ENCODE measurements around the gene CBFA2T2.
"Not testable (repeated sequence)": the region's sequence is repeated elsewhere in the genome, so short reads cannot be mapped to it uniquely, and the experiment has no call there.

CBFA2T2 gene

DNA sequence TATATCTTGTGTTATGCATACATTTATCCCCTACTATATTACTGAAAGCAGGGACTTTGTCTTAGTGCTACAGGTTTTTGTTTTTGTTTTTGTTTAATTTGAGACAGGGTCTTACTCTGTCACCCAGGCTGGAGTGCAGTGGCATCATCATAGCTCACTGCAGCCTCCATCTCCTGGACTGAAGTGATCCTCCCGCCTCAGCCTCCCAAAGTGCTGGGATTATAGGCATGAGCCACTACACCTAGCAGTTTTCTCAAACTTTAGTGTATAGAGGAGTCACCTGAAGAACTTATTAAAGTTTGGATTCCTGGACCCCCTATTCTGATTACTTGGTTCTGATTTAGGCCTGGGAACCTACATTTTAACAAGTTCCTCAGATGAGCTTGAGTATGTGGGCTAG, 51.9 kb downstream of the CBFA2T2 start:
- in situ Hi-C loops (cut with HindIII; ENCODE audit: low sequenced_read_pairs) = no loop called here

DNA sequence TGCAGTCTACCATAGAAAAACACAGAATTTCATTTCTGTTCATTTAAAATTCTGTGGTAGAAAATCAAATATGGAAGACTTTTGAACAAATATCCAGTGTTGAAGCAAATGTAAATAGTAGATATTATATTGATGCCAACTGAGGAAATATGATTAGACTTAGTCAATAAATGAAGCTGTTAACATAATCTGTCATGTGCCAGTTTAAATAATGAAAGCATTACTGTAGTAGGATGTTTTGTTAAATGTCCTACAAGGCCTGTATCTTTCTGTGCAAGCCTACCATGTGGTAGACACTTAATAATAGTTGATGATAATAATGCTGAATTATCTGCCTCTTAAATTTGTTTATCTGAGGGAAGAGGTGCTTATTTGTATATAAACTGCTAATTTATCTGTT, 55.9 kb downstream of the CBFA2T2 start:
- in situ Hi-C loops (cut with HindIII; ENCODE audit: low sequenced_read_pairs) = no loop called here

DNA sequence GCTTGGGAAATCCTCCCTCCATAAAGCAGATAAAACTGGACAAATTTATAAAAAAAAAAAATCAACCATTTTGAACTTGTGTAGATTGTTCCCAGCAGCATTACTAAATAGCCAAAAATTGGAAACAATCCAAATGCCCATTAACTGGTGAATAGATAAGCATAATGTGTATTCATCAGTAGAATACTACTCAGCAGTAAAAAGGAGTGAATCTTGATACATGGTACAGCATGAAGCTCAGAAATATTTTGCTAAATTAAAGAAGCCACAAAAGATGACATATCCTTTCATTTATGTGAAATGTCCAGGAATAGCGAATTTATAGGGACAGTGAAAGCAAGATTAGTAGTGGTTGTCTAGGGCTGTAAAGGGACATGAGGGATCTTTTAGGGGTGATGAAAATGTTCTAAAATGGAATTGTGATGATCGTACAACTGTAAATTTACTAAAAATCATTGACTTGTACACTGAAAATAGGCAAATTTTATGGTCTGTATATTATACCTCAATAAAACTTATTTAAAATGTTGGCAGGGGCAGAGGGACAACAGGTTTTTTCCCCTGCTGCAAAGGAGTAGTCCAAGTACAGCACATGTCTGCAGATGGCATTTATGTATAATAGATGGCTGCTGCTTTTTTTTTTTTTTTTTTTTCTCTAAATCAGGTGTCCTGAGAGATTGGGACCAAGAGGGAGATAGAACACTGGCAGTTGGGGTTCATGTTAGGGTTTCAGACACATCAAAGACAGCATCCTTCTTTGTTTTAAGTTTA, 59.5 kb downstream of the CBFA2T2 start:
- in situ Hi-C loops (cut with HindIII; ENCODE audit: low sequenced_read_pairs) = no loop called here

DNA sequence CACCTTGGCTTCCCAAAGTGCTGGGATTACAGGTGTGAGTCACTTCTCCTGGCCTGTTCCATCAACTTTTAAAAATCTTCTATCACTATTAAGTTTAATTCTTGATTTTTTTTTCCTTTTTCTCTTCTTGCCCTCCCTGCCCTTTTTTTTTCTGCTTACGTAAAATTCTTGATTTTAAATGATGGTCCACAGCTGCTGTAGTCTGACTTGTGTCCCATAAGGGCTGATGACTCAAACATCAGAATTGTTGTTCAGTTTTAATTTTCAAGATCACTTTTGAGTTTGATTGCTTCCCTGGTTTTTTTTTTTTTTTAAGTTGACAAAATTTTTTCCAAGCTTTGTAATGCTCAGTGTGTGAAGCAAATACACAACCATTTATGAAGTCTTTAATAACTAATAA, 61.9 kb downstream of the CBFA2T2 start:
- in situ Hi-C loops (cut with HindIII; ENCODE audit: low sequenced_read_pairs) = no loop called here

DNA sequence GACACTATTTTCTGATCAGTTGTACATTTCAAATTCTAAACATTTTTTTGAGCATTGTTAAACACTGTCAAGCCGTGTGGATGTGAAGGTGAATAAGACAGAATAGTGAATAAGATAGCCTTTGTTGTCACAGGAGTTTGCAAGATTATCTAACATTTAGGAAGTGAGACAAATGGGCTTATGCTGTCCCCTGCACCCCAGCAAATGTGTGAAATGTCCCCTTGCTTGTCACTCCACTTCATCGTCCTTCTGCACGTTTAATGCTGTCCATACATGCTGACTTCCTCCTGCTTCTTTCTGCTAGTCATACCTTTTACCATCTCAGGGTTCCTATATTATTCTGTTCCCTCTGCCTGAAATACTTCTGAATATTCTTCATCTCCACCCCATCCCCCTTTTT, 62.6 kb downstream of the CBFA2T2 start:
- in situ Hi-C loops (cut with HindIII; ENCODE audit: low sequenced_read_pairs) = no loop called here

DNA sequence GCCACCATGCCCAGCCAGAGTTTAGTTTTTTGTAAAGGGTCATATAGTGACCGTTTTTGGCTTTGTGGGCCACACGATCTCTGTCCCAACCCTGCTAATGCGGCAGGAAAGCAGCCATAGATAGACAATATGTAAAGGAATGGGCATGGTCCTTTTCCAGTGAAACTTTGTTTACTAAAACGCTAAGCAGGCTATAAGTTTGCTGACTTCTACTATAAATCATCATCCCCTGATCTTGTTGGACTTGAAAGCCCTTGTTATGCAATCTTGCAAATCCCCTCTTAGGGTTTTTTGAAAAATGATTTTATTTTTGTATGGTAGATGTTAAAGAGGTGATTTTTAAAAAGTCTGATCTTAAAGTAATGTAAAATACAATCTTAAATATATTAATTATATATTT, 63.6 kb downstream of the CBFA2T2 start:
- in situ Hi-C loops (cut with HindIII; ENCODE audit: low sequenced_read_pairs) = no loop called here

DNA sequence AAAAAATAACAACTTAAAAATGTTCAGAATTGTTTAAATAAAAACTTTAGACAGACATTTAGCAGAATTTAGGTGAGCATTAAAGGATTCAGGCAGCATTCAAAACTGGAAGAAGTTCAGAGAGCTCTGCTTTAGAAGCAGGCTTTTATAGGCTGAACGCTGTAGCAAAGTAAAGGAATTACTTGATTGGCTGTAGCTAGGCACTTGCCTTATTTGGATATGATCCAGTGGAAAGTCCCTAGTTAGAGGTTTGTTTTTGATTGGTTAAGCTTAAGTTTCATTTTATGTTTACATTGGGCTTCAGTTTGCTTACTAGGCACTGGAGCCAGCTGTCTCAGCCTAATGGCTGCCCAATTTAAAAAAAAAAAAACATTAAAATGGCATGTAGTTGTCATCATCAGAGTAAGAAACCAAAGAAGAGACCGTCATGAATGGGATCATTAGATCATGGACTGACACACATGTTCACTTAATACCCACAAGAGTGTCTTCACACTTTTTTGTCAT, 65.1 kb downstream of the CBFA2T2 start:
- in situ Hi-C loops (cut with HindIII; ENCODE audit: low sequenced_read_pairs) = no loop called here

DNA sequence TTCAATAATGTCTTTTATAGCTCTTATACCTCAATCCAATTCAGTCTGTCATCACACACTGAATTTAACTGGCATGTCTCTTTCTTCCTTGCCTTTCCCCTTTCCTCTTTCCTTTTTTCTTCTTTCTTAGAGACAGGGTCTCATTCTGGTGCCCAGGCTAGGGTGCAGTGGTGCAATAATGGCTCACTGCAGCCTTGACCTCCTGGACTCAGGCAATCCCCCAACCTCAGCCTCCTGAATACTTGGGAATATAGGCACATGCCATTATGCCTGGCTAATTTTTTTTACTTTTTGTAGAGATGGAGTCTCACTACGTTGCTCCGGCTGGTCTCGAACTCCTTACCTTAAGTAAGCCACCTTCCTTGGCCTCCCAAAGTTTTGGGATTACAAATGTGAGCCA, 65.9 kb downstream of the CBFA2T2 start:
- in situ Hi-C loops (cut with HindIII; ENCODE audit: low sequenced_read_pairs) = no loop called here

DNA sequence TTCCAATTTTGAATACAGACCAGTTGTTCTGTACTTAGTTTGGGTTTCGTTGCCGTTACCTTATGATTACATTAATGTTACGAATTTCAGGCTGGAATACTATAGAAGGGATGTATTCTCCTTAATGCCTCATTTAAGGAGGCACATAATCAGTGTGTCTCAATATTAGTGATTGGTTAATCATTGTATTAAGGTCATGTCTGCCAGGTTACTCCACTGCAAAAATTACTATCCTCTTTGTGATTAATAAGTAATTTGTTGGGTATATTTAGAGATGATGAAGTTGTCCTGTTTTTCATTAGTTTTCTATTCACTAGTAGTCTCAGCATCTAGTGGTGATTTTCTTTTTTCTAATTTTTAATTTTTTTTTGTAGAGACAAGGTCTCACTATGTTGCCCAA, 66.3 kb downstream of the CBFA2T2 start:
- in situ Hi-C loops (cut with HindIII; ENCODE audit: low sequenced_read_pairs) = no loop called here

DNA sequence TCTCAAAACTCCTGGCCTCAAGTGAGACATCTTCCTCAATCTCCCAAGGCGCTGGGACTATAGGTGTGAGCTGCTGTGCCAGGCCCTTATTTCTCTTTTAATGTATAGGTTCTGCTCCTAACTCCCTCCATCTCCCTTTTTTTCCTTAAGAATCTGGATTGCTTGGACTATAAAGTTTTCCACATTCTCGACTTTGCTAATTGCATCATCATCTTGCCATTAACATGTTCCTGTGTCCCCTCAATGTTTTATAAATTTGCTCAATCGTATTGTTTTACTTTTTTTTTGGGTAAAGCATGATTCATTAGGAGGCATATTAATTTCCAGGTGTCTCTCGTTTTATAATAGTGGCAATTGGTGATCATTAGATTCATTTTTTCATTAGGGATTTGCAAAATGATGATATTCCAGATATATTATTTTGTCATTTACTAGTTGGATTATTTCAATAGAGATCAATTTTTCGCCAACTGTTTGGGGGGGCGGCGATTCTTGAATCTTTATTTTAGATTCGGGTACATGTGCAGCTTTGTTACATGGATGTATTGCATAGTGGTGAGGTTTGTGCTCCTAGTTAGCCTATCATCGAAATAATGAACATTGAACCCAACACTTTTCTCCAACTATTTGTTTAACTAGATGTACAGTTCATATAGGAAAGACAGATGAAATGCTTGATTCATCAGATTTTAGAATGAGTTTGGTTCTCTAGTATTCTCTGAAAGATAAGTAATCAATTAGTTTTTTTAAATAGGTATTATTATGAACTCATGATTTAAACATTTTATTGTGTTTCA, 68.7 kb downstream of the CBFA2T2 start:
- in situ Hi-C loops (cut with HindIII; ENCODE audit: low sequenced_read_pairs) = no loop called here

DNA sequence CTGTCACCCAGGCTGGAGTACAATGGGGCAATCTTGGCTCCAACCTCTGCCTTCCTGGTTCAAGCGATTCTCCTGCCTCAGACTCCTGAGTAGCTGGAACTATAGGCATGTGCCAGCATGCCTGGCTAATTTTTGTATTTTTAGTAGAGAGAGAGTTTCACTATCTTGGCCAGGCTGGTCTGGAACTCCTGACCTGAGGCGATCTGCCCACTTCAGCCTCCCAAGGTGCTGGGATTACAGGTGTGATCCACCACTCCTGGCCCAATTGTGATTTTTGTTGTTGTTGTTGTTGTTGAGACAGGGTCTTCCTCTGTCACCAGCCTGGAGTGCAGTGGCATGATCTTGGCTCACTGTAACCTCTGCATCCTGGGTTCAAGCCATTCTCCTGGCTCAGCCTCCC, 69.3 kb downstream of the CBFA2T2 start:
- in situ Hi-C loops (cut with HindIII; ENCODE audit: low sequenced_read_pairs) = no loop called here

DNA sequence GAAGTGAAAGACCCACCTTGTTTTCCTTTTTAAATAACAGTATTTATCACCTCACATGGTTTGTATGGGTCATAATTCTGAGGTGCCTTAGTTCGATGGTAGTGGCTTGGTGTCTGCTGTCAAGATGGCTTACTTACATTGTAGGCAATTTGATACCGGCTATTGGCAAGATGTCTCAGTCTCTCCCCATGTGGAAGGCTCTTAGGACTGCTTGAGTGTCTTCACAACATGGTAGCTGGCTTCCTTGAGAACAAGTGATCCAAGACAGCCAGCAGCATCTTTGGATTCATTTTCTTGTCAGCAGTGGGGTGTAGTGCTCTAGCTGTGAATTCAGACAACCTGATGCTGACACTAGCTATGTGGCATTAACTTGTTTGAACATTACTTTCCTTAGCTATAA, 70.1 kb downstream of the CBFA2T2 start:
- in situ Hi-C loops (cut with HindIII; ENCODE audit: low sequenced_read_pairs) = no loop called here

DNA sequence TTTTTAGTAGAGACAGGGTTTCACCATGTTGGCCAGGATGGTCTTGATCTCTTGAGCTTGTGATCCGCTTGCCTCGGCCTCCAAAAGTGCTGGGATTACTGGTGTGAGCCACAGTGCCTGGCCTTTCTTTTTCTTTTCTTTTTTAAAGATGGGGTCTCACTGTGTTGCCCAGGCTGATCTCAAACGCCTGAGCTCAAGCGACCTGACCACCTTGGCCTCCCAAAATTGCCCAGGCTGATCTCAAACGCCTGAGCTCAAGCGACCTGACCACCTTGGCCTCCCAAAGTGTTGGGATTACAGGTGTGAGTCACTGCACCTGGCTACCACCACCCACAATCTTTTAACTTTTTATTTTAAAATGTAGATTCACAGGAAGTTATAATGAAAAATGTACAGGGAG, 71.2 kb downstream of the CBFA2T2 start:
- in situ Hi-C loops (cut with HindIII; ENCODE audit: low sequenced_read_pairs) = not testable (repeated sequence)

DNA sequence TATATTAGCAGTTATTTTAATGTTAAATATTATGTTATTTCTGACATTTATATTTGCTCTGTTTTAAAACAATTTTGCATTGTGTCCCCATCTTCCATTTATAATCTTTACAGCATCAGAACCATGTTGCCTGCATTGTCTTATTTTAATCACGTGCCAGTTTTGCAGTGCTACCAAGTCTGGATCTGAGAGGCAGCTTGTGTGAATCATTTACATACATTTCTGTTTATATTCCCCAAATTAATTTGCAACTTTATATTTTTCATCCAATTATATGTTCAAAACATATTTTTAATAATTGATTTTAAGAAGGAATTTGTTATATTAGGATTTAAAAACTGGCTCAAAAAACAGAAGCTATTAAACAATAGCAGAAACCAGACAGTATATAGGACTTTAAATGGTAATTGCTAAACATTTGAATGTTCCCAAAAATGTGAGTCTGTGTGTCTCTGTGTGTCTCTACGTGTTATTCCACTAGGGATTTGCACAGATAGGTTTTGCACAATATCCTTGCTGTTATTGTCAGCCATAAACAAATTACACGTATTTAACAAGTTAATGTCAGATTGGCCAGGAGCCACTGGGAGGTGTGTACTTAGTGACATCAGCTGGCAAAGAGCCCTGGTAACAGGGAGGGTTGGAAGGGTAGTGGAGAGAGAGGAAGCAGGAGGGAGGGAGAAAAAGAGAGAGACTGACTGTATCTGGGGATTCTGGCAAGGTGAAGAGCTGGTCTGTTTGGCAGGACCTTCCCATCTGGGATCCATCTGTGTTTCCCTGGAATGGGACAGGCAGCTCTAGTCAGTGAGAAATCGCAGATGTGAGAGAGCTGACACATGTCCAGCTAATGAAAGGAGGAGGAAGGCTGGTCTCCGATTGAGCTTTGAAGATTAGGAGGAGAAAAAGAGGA, 72.1 kb downstream of the CBFA2T2 start:
- in situ Hi-C loops (cut with HindIII; ENCODE audit: low sequenced_read_pairs) = no loop called here

DNA sequence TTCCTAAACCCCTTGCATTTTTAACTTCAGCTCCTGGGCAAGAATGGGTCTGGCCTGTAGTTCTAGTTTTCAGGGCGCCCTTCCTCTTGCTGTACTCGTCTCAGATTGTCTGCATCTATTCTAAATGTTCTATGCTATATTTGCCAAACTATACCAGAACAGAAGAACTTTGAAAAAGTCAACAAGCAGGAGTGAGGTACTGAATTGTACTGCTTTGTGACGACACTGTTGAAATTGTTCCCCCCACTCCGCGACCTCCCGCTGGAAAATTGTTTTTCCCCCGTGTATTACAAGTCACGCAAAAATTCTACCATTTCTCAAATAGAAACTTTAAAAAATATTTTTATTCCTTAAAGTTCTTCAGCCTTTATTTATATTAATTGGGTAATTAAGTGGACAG, 73.9 kb downstream of the CBFA2T2 start:
- in situ Hi-C loops (cut with HindIII; ENCODE audit: low sequenced_read_pairs) = no loop called here

DNA sequence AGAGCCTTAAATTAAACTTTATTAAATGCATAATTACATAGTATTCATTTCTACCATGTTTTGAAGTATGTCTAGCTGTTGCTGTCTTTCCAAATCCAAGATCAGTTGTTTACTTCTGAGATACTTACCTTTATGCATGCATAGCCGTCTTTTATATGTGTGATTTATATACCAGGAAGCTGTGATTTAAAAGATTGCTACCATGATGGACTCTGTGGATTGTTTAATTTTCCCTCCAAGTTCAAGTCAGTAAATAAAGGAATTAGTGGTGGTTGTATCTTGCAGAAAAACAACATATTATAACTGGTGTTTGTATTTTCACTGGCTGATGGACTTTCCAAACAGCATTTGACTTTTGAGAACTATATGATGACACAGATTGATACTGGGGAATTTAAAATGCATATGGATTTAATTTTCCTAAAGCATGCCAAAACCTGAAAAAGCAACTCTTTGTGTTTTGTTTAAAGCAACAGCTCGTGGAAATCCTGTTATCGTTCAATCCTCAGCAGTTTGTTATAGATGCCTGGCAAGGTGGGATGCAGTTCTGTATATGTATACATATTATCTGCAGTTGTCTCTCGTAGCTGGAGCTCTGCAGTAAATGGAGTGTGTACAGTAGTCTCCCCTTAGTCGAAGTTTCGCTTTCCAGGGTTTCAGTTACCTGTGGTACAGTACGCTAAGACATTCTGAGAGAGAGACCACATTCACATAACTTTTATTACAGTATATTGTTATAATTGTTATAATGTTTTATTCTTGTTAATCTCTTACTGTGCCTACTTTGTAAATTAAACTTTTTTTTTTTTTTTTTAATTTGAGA, 77.1 kb downstream of the CBFA2T2 start:
- in situ Hi-C loops (cut with HindIII; ENCODE audit: low sequenced_read_pairs) = no loop called here

DNA sequence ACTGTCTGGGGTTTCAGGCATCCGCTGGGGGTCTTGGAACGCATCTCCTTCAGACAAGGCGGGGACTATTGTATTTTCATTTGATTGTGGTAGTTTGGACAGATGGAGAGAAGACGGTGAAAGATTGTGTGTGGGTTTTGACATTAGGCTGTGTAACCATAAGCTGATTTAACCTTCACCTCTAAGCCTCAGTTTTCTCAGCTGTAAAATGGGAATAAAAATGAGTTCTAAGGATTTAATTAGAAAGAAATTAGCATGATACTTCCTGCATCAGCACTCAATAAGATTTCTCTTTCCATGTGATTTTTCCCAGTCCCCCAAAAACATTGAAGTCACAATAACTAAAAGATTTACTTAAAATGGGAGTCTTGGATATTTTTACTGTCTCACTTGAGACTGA, 78.1 kb downstream of the CBFA2T2 start:
- in situ Hi-C loops (cut with HindIII; ENCODE audit: low sequenced_read_pairs) = no loop called here

DNA sequence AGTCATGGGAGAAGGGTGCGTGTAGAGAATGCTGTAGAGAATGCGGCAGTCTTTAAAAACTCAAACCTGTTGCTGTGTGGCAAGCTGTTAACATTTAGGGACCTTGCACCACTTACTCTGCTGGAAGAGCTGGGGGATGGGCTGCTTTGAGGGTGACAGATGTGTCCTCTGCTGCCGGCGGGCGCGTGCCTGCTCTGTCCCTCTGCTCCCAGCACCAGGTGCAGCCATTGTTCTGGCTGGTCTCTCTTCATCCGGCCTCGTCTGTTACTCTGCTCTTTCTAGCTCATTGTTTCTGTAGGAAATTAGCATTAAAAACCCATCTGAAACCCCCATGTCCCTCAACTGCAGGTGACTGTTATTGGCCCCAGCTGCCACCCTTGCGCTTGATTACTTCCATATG, 78.5 kb downstream of the CBFA2T2 start:
- in situ Hi-C loops (cut with HindIII; ENCODE audit: low sequenced_read_pairs) = no loop called here

DNA sequence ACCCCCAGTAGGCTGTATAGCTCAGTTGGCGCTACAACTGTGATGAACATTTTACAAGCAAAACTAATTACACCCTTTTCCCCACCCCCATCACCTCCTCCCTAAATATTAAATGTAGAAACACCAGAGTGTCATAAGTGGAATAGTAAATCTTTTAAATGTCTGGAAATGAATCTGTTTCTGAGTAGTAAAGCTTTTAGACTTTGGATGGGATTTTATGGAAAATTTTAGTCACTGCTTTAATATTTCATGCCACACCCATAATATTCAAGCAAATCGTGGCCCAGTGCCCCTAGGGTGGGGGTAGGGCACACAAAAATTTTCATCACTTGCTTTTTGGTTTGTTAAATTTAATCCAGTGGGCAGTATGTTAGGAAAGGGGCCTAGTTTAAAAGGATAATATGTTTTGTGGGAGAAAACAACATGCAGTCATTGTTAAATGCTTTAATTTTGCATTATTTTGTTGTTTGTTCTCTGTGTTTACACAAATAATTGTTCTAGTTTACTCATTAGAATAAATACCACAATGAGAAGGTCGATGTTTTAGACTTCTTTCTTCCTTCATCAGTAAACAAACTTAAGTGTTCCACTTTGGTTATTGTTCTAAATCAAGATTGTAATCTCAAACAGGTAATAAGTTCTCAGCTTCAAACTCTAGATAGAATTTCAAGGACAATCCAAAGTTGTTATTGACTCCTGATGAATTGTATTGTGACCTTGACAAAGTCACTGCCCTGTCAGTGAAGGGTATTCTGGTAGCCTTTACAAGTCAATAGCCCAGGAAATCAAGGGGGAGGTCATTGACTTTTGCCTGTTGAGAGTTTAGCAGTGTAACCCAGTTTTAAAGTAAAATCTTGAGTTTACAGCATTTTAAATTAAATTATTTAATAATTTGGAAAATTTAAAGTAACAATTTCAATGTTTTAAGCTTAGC, 79.2 kb downstream of the CBFA2T2 start:
- in situ Hi-C loops (cut with HindIII; ENCODE audit: low sequenced_read_pairs) = no loop called here

All from DLD1 (cell line).